ENCODE results near the gene PDCL3. TPM values are rescaled to one million over a fixed set of nuclear protein-coding genes. Genes with fewer than 3 reads are reported as not detected.

The PDCL3 gene
- total and polyA plus RNA-seq, 8 donors: 4.9 to 14.5 (median 8.2) TPM

DNA sequence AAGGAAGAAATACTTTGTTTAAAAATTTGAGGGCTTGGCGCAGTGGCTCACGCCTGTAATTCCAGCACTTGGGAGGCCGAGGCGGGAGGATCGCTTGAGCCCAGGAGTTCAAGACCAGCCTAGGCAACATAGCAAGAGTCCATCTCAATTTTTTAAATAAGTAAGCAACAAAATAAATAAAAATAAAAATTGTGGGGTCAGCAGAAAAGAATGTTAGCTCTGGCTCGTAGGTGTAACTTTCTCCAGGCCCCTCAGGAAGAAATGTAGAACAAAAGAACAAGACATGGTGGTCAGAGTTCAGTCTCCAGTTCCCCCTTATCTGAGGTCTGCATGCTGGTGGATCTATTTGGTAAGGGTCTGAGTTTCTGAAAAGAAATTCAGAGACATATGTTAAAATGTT lies 20.4 kb upstream of the PDCL3 start:
- Histone ChIP-seq H3K27ac (no peak overlapping the region), H3K4me1 (no peaks in the 10 kb centered on the region), H3K4me3 (no peak overlapping the region), H3K36me3 (no peaks in the 10 kb centered on the region), H3K27me3 (no peaks in the 10 kb centered on the region), H3K9me3 (no peaks in the 10 kb centered on the region)
- TF ChIP-seq, protein P1, sequence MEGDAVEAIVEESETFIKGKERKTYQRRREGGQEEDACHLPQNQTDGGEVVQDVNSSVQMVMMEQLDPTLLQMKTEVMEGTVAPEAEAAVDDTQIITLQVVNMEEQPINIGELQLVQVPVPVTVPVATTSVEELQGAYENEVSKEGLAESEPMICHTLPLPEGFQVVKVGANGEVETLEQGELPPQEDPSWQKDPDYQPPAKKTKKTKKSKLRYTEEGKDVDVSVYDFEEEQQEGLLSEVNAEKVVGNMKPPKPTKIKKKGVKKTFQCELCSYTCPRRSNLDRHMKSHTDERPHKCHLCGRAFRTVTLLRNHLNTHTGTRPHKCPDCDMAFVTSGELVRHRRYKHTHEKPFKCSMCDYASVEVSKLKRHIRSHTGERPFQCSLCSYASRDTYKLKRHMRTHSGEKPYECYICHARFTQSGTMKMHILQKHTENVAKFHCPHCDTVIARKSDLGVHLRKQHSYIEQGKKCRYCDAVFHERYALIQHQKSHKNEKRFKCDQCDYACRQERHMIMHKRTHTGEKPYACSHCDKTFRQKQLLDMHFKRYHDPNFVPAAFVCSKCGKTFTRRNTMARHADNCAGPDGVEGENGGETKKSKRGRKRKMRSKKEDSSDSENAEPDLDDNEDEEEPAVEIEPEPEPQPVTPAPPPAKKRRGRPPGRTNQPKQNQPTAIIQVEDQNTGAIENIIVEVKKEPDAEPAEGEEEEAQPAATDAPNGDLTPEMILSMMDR (IDR thresholded peaks at IDR 0.05): no peak
- ATAC-seq (no peak), FAIRE-seq (no peak), DNase-seq (no peak)
- intact Hi-C loops (cut with DNase I): no loop called here
- 92 to 98% methylated on average over 6 of the region's 6 CpGs for WGBS, 2 donors

- DNase-seq (no peak), FAIRE-seq (no peak), ATAC-seq (no peak)
- Histone ChIP-seq H3K27ac (no peak overlapping the region), H3K4me1 (no peaks in the 10 kb centered on the region), H3K27me3 (no peaks in the 10 kb centered on the region), H3K36me3 (no peaks in the 10 kb centered on the region), H3K4me3 (no peak overlapping the region), H3K9me3 (no peaks in the 10 kb centered on the region)
- TF ChIP-seq, protein P1 (IDR thresholded peaks at IDR 0.05): no peak
- 58 to 60% methylated on average over 7 of the region's 7 CpGs for WGBS, 2 donors
- intact Hi-C loops (cut with DNase I): no loop called here
Measured at GRCh38 chr2:100544911-100545596, 17.7 kb upstream of the PDCL3 start.

- H3K4me1 ChIP-seq: no peaks in the 10 kb centered on the region
- FAIRE-seq (no peak), ATAC-seq (no peak), DNase-seq (no peak)
- no peaks in the 10 kb centered on the region for H3K27me3 ChIP-seq
- H3K36me3 ChIP-seq: no peaks in the 10 kb centered on the region
- no peak overlapping the region for H3K4me3 ChIP-seq
- no peak overlapping the region for H3K27ac ChIP-seq
- no peaks in the 10 kb centered on the region for H3K9me3 ChIP-seq
- intact Hi-C loops (cut with DNase I): no loop called here
- 83 to 85% methylated on average over 4 of the region's 4 CpGs for WGBS, 2 donors
- TF ChIP-seq, protein P1 (IDR thresholded peaks at IDR 0.05): no peak
Measured at GRCh38 chr2:100546469-100546868, 16.3 kb upstream of the PDCL3 start.

DNA sequence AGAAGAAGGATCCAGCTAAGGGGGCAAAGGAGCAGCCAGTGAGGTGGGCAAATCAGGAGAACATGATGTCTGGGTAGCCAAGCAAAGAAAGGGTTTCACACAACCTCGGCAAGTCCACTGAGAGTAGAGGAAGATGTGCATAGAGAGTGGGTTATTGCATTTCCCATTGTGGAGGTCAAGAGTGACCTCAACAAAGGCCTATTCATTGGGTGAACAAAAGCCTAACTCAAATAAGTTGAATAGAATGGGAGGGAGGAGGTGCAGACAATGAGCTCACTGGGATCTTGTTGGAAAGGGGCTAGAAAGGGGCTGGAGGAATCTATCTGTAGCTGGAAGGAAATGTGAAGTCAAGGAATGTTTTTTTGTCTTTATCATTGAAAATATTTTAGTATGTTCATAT lies 14.0 kb upstream of the PDCL3 start:
- FAIRE-seq (no peak), ATAC-seq (no peak), DNase-seq (no peak)
- Histone ChIP-seq H3K4me1 (no peaks in the 10 kb centered on the region), H3K4me3 (no peak overlapping the region), H3K27me3 (no peaks in the 10 kb centered on the region), H3K27ac (no peak overlapping the region), H3K9me3 (no peaks in the 10 kb centered on the region), H3K36me3 (no peaks in the 10 kb centered on the region)
- TF ChIP-seq, protein P1 (IDR thresholded peaks at IDR 0.05): no peak
- WGBS, 2 donors: 76 to 79% methylated on average over 1 of the region's 1 CpG
- intact Hi-C loops (cut with DNase I): no loop called here

DNA sequence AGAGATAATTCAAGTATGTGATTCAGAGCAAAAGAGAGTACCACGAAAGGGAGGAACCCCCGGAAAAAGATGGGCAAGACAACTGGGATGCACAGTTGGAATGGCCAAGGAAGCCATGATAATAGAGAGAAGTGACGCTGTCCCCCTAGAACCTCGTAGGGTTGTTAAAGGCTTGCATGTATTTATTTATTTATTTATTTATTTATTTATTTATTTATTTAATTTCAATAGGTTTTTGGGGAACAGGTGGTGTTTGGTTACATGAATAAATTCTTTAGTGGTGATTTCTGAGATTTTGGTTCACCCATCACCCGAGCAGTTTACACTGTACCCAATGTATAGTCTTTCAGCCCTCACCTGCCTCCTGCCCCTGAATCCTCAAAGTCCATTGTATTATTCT lies 11.5 kb upstream of the PDCL3 start:
- Histone ChIP-seq H3K36me3 (no peaks in the 10 kb centered on the region), H3K27me3 (no peaks in the 10 kb centered on the region), H3K4me1 (no peaks in the 10 kb centered on the region), H3K4me3 (no peak overlapping the region), H3K9me3 (no peaks in the 10 kb centered on the region), H3K27ac (no peak overlapping the region)
- 87 to 93% methylated on average over 5 of the region's 5 CpGs for WGBS, 2 donors
- intact Hi-C loops (cut with DNase I): no loop called here
- FAIRE-seq: no peak
- no peak for ATAC-seq
- DNase-seq: no peak
- TF ChIP-seq, protein P1 (IDR thresholded peaks at IDR 0.05): no peak
